Measurements from ENCODE around the gene ANXA2R.
A peak's percentile ranks its signal among the peaks of the same experiment; 100 is the strongest.

DNA sequence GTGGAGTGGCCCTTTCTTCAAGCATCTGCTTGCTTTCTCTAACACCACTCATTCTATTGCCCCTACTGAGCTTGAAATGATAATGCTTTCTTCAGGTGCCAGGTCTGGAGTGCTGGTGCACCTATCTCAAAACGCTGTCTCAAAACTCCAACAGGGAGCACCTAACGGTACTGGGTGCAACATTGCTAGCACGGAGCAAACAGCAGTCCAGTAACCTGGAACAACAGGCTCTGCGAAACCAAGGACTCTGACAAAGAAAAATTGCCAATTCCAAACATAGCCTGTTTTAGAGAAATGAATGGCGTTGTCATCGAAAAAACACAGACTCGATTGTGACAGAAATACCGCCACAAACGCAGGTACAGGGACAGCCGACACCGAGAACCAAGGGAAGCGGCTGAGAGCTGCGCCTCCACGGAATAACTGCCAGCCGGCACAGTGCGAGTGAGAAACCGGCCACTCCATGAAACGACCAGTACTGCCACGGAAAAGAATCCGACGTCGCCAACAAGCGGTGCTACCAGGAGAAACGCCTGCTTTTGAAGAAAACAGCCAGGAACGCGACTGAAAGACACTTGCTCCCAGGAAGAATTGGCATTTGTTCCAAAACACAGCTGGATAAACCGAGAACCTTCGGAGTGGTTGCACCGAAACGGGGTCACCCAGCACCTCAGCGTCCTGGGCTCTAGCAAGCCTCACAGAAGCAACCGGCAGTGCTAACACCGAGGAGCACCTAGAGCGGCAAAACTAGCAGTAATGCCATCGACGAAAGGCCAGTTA is 3.1 kb downstream of the ANXA2R start:
- TF ChIP-seq, protein P1, sequence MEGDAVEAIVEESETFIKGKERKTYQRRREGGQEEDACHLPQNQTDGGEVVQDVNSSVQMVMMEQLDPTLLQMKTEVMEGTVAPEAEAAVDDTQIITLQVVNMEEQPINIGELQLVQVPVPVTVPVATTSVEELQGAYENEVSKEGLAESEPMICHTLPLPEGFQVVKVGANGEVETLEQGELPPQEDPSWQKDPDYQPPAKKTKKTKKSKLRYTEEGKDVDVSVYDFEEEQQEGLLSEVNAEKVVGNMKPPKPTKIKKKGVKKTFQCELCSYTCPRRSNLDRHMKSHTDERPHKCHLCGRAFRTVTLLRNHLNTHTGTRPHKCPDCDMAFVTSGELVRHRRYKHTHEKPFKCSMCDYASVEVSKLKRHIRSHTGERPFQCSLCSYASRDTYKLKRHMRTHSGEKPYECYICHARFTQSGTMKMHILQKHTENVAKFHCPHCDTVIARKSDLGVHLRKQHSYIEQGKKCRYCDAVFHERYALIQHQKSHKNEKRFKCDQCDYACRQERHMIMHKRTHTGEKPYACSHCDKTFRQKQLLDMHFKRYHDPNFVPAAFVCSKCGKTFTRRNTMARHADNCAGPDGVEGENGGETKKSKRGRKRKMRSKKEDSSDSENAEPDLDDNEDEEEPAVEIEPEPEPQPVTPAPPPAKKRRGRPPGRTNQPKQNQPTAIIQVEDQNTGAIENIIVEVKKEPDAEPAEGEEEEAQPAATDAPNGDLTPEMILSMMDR (IDR thresholded peaks at IDR 0.05) = no peak
- no peak for TF ChIP-seq POLR2A (IDR thresholded peaks at IDR 0.05; ENCODE audit: low read depth)
- TF ChIP-seq EP300 (IDR thresholded peaks at IDR 0.05) = no peak
- peak in 1 of 2 donors; percentile 12 for TF ChIP-seq POLR2AphosphoS5 (IDR thresholded peaks at IDR 0.05)
